GM18511 (cell line): ENCODE results near the gene POU2AF1.

Source experiments
- ATAC-seq: cut with Tn5 transposase; IDR thresholded peaks from one replicate; pipeline ENCODE4 v1.9.1; 2021; ENCODE audit warnings: mild to moderate bottlenecking, moderate library complexity; ENCODE audit not compliant: unreplicated experiment

The POU2AF1 gene

DNA sequence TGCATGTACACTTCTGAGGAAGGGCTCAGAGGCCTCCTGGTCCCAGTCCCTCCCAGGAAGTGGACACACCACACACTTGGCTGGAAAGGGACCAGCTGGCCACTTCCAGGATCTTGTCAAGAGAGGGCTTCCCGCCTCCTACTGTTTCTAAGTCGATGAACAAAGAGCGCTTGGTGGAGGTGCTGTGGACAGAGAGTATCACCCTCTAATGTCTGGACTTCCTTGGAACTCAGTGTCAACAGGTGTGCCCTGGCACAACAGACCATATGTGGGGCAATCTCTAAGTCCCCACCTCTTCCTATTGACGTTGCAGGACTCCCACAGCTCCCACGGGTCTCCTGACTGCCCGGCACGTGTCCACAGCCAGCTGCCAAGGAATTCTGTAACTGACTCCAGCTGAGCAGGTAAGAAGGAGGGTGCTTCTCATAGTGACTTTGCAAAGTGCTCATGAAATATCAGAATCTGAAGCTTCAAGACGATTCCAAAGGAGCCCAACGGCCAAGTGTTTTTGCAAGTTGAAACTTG, 16.1 kb downstream of the POU2AF1 start:
- no peak for ATAC-seq

- ATAC-seq: no peak
Measured at GRCh38 chr11:111361874-111362273, 17.2 kb downstream of the POU2AF1 start.

- ATAC-seq: no peak
Measured at GRCh38 chr11:111361052-111361801, 17.8 kb downstream of the POU2AF1 start.

GRCh38 chr11:111360150-111361043, 18.7 kb downstream of the POU2AF1 start:
- no peak for ATAC-seq

GRCh38 chr11:111359223-111360149, 19.6 kb downstream of the POU2AF1 start:
- ATAC-seq: no peak

DNA sequence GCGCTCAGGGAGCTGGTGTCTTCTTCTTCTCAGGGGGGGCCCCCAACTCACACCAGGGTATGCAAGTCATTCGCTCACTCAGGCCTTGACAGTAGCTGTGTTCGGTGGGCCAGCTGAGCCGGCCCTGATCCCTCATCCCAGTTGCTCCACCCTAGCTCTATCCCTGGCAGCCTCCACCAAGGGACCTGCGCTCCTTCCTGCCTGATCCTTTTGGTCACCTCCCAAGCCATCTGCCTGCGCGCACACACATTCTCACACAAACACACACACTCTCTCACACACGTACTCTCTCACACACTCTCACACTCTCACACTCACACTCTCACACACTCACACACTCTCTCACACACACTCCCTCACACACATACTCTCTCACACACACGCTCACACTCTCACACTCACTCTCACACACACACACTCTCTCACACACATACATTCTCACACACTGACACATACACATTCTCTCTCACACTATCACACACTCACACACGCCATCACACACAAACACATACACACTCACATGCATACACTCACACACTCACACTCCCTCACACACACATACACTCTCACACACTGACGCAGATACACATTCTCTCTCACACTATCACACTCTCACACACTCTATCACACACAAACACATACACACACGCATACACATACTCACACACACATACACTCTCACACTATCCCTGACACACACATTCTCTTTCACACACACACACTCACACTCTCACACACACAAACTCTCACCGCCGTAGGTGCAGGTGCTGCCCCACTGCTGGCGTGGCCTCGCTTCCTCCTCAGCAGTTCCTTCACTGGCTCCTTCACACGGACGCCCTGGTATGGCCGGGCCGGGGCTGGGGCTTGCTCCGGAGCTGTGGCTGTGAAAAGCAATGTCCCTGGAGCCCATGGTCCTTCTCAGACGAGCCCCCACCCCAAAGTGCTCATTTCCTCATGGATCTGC, 20.8 kb downstream of the POU2AF1 start:
- ATAC-seq: no peak

DNA sequence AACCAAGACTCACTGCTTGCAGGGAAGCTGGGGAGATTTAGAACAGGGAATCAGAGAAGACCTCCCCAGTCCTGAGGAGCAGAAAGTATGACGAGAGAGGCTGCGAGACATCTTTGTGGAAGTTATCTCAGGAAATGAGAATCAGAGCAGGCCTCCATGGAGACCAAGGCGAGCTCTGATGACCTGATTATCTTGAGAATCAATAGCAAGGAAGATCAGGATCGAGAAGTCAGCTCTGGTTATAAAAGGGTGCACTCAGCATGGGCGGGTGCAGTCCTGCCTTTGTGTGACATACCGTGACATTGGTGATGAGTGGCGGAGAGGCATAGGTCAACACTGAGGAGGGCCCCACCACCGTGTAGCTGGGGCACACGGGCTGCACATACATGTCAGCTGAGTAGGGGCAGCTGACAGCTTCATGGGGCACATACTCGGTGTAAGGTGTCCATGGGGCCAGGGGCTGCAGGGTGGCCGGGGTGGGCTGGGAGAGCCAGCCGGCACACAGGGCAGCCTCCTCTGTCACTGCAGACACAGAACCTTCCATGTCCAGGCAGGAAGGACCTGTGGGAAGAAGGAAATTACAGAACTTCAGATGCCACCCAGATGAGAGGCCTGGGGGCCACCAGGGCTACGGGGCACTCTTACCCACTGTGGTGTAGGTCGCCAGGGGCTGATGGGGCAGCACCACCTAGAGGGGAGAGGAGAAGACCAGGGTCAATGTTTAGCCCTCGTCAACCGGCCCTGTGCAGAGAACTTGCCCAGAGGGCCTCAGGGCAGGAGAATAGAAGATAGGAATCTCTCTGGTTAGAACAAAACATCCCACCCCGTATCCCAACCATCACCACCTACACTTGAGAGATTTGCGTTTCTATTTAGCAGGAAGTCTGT, 21.7 kb downstream of the POU2AF1 start:
- no peak for ATAC-seq

GRCh38 chr11:111356660-111357048, 22.4 kb downstream of the POU2AF1 start:
- ATAC-seq: no peak

- no peak for ATAC-seq
Measured at GRCh38 chr11:111355956-111356659, 23.0 kb downstream of the POU2AF1 start.

- ATAC-seq: no peak
Measured at GRCh38 chr11:111355101-111355500, 24.0 kb downstream of the POU2AF1 start.

DNA sequence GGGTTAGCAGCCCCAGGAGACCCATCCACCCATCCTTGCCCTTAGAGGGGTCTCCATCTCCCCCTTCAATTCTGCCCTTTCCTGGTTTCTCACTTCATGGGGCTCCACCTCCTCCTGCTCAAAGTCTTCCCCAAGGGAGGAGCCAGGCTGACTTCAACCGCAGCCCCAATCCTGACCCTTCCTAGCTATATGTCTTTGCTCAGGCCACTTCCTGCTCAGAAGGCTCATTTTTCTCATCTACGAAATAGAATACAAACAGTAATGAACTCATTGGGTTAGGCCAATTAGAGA, 24.5 kb downstream of the POU2AF1 start:
- no peak for ATAC-seq

GRCh38 chr11:111353776-111354600, 25.1 kb downstream of the POU2AF1 start:
- no peak for ATAC-seq

DNA sequence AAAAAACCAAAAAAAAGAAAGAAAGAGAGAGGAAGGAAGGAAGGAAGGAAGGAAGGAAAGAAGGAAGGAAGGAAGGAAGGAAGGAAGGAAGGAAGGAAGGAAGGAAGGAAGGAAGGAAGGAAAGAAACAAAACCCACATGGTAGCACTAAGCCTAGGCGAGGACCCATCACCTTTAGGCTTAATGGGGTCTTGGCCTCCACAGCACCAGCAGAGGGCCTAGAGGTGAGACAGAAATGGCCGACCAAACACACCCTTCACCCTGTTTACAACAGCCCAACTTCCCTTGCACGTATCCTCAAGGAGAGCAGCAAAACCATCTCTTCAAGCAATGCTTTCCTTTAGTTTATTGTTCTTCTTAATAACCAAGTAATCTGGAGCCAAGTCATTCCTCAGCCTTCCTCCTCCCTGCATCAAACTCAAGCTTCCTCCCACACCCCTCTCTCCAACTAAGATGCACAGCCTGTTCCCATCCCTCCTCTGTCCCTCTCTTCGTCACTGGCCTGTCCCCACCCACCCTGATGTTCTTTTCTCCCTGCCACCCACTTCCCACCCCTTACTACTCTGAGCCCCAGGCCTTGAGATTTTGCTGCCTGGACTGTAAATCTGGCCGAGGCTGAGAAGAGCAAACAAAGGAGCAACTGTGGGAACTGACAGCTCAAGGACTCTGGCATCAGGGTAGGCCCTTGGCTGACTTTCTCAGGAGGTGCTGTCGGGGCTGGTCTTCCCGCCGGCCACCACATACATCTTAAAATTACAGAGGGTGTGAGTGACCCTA, 26.0 kb downstream of the POU2AF1 start:
- ATAC-seq: no peak

DNA sequence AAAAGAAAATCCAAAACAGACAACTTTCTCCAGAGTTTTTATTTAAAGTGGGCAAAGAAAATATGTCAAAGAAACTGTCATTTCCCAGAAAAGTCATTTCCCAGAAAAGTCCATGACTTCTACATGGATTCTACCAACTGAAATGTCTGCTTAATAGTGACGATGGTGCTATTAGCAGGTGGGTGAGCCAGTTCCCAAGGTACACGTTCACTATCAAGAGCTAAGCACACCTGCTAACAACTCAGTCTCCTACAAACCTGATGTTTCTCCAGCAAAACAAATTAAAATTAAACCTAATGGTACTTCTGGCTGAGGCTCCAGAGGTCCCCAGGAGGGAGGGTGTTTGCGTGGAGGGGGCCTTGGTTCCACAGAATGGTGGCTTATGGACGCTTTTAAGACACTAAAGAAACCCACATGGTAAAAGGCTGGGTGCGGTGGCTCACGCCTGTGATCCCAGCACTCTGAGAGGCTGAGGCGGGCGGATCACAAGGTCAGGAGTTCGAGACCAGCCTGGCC, 26.8 kb downstream of the POU2AF1 start:
- ATAC-seq: no peak

DNA sequence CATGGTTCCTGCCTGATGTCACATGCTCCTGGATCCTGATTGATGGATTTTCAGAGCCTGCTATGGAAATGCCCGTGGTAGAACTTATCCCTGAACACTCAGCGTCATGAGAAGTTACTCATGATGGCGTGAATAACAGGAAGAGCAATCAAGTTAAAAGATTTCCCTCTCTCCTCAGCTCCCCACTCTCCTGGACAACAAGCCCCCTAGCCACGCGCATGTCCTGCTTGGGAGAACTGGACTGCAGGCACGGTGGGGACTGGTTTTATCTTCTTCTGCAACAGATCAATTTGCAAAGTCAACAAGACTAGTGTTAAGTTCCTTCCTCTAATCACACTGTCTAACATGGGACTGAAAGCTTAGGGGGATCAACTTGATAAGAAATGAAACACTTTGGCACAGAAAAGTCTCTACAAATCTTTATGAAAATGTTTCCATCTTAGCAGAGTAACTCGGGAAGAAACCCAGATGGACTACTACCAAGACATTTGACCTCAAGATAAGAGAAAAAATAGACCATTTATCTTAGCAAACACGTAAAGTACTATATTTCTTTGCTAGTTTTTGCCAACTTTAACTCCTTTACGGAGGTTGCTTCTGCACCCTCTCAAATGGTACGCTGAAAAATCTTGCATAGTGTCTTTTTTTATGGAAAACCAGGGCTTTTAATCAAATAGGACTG, 27.6 kb downstream of the POU2AF1 start:
- no peak for ATAC-seq

GRCh38 chr11:111350811-111351210, 28.3 kb downstream of the POU2AF1 start:
- no peak for ATAC-seq
